Neuron (in vitro differentiated cells): ENCODE measurements around the gene SLC17A4.
"Not testable (repeated sequence)": the region's sequence is repeated elsewhere in the genome, so short reads cannot be mapped to it uniquely, and the experiment has no call there.

ENCODE experiments used
- H2AFZ ChIP-seq: one replicate; pipeline ENCODE4 v1.6.1; 2013; ENCODE audit warnings: low read depth, mild to moderate bottlenecking, inconsistent platforms, low read length, moderate library complexity
- H3K27me3 ChIP-seq: one replicate; pipeline ENCODE4 v1.6.1; 2013; ENCODE audit warnings: low read length; ENCODE audit not compliant: insufficient read depth
- H3K36me3 ChIP-seq: one replicate; pipeline ENCODE4 v1.6.1; 2013; ENCODE audit warnings: low read length; ENCODE audit not compliant: insufficient read depth
- H3K4me1 ChIP-seq: one replicate; pipeline ENCODE4 v1.6.1; 2013; ENCODE audit warnings: low read length; ENCODE audit not compliant: insufficient read depth
- H3K4me3 ChIP-seq: 2 replicates; pipeline ENCODE4 v1.5.1; 2013; ENCODE audit warnings: mild to moderate bottlenecking, low read length, moderate library complexity
- H3K9me3 ChIP-seq: one replicate; pipeline ENCODE4 v1.6.1; 2013; ENCODE audit warnings: low read length

Gene SLC17A4

DNA sequence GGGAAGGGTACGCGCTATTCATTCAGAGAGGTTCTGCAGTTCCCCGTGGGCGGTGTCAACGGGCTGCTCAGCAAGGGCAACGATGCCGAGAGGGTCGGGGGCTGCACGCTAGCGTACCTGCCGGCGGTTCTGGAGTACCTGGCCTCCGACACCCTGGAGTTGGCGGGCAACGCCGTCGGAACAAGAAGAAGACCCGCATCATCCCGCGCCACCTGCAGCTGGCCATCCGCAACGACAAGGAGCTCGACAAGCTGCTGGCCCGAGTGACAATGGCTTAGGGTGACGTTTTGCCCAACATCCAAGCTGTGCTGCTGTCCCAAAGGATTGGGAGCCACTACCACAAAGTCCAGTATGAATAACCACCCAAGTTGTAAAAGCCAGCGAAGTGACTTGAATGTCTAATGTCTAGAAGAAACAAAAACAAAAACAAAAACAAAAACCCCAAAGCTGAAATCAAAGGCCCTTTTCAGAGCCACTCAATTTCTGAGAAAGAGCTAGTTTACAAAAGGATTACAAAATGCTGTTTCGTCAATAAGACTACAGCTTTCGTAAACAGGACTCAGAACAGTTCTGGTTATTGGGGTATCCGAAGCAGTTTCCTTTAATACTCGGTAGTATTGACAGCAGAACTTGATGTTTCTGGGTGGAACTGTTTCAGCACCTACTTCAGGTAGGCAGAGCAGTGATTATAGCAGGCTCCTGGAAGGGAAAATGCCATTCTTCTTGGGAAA, 21.9 kb upstream of the SLC17A4 start:
- H3K9me3 ChIP-seq, result no peaks in the 10 kb centered on the region
- no peaks in the 10 kb centered on the region for H3K4me1 ChIP-seq
- H3K36me3 ChIP-seq, result no peaks in the 10 kb centered on the region
- H2AFZ ChIP-seq, result no peak overlapping the region
- no peak overlapping the region for H3K4me3 ChIP-seq
- no peaks in the 10 kb centered on the region for H3K27me3 ChIP-seq

DNA sequence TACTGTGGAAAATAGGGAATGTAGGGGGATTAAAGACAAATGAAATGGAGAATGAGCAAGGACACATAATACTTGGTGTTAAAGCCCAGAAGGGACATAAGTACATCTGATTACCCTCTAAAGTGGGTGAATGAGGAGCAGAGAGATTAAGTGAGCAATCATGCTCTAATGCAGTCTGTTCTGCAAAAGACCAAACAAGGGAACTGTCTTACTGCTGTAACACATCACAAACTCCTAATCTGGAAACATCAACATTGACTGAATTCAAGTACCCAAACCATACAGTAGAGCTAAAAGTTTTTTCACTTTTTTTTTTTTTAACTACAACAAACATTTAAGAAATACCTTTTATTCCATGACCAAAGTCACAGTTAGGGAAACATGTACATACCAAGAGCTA, 19.3 kb upstream of the SLC17A4 start:
- H3K27me3 ChIP-seq, result peaks cover 2% of the 10 kb centered on the region
- no peak overlapping the region for H2AFZ ChIP-seq
- H3K36me3 ChIP-seq, result no peaks in the 10 kb centered on the region
- H3K4me3 ChIP-seq, result no peak overlapping the region
- H3K9me3 ChIP-seq, result no peaks in the 10 kb centered on the region
- H3K4me1 ChIP-seq, result no peaks in the 10 kb centered on the region

DNA sequence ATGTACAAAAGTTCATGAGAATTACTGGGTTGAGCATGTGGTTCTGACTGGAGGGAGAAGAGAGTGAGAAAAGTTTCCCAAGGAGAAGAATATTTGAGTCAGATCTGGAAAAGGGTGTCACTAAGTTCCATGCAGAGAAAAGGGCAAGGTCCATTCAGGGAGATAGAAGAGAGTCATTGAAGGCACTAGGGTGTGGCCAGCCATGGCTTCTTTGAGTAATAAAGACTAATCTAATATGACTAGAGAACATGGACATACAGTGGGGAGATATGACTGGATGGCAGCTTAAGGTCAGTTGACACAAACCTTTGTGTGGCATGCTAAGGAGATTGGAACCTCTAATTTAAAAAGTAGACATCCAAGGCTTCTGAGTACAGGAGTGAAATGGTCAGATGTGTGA, 10.7 kb upstream of the SLC17A4 start:
- Histone ChIP-seq H3K9me3 (no peaks in the 10 kb centered on the region), H3K36me3 (no peaks in the 10 kb centered on the region), H3K4me1 (no peaks in the 10 kb centered on the region), H3K27me3 (peaks cover 2% of the 10 kb centered on the region), H3K4me3 (no peak overlapping the region), H2AFZ (no peak overlapping the region)

DNA sequence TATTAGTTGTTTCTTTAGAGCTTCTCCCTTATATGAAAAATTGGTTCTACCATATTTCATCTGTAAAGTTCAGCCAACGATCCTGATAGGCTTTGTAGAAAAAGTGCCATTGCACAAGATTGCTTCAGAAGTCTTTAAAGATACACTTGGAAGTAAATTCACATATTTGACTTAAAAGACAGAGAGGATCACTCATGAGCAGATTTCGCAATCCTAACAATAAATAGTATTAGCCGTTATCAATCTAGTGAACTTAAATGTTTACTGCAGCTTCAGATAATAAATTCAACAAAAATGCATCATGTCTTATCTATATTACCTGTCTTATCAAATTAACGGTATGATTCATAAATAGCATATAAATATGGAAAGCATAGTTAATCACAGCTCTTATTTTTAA, 8.7 kb upstream of the SLC17A4 start:
- Histone ChIP-seq H3K36me3 (no peaks in the 10 kb centered on the region), H3K27me3 (no peaks in the 10 kb centered on the region), H2AFZ (no peak overlapping the region), H3K9me3 (no peaks in the 10 kb centered on the region), H3K4me1 (no peaks in the 10 kb centered on the region), H3K4me3 (no peak overlapping the region)

DNA sequence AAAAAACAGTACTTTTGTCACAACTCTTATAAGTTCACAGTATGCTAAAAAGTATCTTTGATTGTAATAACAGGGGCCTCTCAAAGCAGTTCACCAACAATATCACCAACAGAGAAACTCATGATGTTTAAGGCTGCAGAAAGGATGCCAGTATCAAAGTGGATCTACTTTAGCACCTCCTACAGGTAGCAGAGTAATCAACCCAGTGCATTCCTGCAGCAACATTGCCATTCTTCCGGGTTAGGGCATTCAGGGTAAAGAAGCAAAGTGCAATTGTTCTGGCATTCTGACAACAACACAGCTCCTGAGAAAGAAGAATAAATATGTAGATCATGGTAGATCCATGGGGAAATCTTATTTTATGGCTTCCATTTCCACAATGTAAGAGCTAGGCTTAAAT, 7.6 kb upstream of the SLC17A4 start:
- H3K4me3 ChIP-seq, result no peak overlapping the region
- H3K4me1 ChIP-seq, result no peaks in the 10 kb centered on the region
- no peaks in the 10 kb centered on the region for H3K9me3 ChIP-seq
- H2AFZ ChIP-seq, result no peak overlapping the region
- no peaks in the 10 kb centered on the region for H3K27me3 ChIP-seq
- no peaks in the 10 kb centered on the region for H3K36me3 ChIP-seq

DNA sequence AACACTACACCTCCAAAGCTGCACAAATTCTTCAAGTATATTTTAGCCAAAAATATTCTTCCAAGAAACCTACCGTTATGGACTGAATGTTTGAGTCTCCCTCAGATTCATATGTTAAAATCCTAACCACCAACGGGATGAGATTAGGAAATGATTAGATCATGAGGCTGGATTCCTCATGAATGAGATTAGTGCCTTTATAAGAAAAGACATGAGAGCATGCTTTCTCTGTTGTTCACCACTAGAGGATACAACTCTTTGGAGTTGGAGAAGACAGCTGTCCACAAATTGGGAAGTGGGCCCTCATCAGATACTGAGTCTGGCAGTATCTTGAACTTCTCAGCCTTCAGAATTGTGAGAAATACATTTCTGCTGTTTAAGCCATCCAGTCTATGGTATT, 7.1 kb upstream of the SLC17A4 start:
- Histone ChIP-seq H3K4me3 (no peak overlapping the region), H2AFZ (no peak overlapping the region), H3K9me3 (no peaks in the 10 kb centered on the region), H3K36me3 (no peaks in the 10 kb centered on the region), H3K27me3 (no peaks in the 10 kb centered on the region), H3K4me1 (no peaks in the 10 kb centered on the region)

DNA sequence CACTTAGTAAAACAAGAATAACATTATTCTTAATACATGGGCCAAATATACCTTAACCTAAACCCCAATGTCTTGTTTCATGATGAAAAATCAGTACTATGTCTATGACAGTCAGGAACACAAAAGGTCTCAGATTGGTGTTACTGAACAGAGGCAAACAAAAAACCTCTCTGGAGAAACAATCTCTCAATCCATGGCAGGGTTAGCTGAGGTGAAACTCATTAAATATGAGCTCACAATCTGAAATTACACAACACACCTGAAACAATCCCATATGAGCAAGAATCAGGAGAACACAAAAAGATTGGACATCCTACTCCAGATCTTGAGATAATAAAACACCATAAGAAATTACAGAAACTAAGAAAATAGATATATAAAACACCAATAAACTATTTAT, 6.5 kb upstream of the SLC17A4 start:
- H3K9me3 ChIP-seq, result no peaks in the 10 kb centered on the region
- H3K36me3 ChIP-seq, result no peaks in the 10 kb centered on the region
- H2AFZ ChIP-seq, result no peak overlapping the region
- H3K4me1 ChIP-seq, result no peaks in the 10 kb centered on the region
- no peak overlapping the region for H3K4me3 ChIP-seq
- no peaks in the 10 kb centered on the region for H3K27me3 ChIP-seq

DNA sequence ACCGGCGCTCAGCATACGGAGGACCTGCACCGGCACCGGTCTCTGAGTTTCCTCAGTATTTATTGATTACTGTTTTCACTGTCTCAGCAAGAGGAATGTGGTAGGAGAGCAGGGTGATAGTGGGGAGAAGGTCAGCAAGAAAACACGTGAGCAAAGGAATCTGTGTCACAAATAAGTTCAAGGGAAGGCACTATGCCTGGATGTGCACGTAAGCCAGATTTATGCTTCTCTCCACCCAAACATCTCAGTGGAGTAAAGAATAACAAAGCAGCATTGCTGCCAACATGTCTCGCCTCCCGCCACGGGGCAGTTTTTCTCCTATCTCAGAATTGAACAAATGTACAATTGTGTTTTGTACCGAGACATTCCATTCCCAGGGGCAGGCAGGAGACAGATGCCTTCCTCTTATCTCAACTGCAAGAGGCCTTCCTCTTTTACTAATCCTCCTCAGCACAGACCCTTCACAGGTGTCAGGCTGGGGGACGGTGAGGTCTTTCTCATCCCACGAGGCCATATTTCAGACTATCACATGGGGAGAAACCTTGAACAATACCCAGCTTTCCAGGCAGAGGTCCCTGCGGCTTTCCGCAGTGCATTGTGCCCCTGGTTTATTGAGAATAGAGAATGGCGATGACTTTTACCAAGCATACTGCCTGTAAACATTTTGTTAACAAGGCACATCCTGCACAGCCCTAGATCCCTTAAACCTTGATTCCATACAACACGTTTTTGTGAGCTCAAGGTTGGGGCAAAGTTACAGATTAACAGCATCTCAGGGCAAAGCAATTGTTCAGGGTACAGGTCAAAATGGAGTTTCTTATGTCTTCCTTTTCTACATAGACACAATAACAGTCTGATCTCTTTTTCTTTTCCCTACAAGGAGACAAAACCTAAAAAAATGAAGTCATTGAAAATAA, 5.7 kb upstream of the SLC17A4 start:
- H3K9me3 ChIP-seq, H3K4me1 ChIP-seq, H3K4me3 ChIP-seq, H3K27me3 ChIP-seq, H2AFZ ChIP-seq, H3K36me3 ChIP-seq: not testable (repeated sequence)

DNA sequence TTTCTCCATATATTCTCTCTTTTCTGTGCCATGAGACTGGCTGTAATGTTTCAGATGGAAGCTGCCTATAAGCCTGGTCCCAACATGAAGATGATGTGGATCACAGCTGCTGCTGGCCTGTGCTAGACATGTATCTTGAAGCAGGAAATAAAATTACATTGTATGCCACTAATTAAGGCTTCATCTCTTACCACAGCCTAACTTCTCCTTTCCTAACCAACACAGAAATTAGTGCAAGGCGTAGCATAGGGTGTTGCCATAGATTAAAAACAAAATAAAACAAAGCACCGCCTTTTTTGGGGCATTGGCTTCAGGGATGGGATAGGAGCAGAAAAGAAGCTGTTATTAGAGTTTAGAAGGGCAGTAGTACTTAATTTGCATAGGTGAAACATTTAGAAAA, 4.7 kb upstream of the SLC17A4 start:
- H2AFZ ChIP-seq, result no peak overlapping the region
- no peaks in the 10 kb centered on the region for H3K27me3 ChIP-seq
- no peak overlapping the region for H3K4me3 ChIP-seq
- no peaks in the 10 kb centered on the region for H3K4me1 ChIP-seq
- H3K36me3 ChIP-seq, result no peaks in the 10 kb centered on the region
- H3K9me3 ChIP-seq, result no peaks in the 10 kb centered on the region

DNA sequence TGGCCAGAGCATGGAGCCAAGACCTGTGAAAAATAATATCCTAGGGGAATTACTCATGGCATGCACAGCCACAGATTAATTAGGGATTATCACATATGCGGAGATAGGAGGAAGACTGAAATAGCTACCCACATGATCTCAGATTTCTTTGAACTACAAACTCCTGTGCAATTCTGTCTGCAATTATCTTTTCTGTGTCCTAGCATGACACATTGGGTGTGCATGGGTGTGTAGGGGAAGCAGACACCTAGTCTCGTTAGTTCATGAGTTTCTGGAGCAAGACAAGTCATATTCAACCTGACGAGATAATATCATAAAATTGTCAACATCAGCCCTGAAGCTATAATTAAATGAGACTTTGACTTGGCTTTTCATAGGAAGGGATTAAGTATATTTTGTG, 3.6 kb upstream of the SLC17A4 start:
- H3K9me3 ChIP-seq, result no peaks in the 10 kb centered on the region
- H3K27me3 ChIP-seq, result no peaks in the 10 kb centered on the region
- no peak overlapping the region for H3K4me3 ChIP-seq
- no peak overlapping the region for H2AFZ ChIP-seq
- H3K4me1 ChIP-seq, result no peaks in the 10 kb centered on the region
- no peaks in the 10 kb centered on the region for H3K36me3 ChIP-seq

DNA sequence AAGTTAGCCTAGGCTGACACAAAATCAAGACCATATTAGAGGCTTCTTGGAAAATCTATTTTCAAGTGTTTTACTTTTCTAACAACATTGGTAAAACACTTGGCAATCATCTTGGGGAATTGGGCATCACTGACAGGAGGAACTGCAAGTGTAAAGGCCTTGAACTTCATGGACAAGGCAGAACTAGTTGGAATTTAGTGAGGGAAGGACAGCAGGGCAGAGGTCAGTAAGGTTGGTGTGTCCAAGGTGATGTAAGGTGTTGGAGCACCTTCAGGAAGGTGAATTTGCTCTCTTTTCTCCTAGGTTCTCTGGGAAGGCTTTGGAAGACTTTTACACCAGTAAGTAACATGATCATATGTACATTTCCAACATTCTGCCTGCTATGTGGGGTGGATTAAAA, 1.5 kb upstream of the SLC17A4 start:
- no peaks in the 10 kb centered on the region for H3K27me3 ChIP-seq
- no peak overlapping the region for H2AFZ ChIP-seq
- no peaks in the 10 kb centered on the region for H3K4me1 ChIP-seq
- no peak overlapping the region for H3K4me3 ChIP-seq
- H3K36me3 ChIP-seq, result no peaks in the 10 kb centered on the region
- H3K9me3 ChIP-seq, result no peaks in the 10 kb centered on the region

DNA sequence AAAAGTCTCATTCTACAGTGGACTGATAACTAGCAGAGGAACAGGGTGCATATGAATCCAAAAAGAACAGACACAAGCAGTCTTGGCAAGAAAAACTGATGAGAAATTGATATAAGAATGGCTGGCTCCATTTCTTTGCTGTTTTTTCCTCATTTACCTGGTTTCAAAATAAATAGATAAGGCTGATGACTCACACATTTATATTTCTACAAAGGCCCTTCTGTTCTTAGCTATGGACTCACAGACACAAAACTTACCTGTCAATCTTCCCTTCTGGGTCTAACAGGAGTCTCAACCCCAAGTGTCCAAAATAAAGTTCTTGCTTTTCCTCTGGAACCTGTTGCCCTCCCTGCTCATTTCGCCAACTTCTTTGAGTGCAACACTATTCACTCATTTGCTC, 941 bp downstream of the SLC17A4 start:
- no peaks in the 10 kb centered on the region for H3K9me3 ChIP-seq
- H3K27me3 ChIP-seq, result no peaks in the 10 kb centered on the region
- no peak overlapping the region for H2AFZ ChIP-seq
- H3K4me3 ChIP-seq, result no peak overlapping the region
- H3K4me1 ChIP-seq, result no peaks in the 10 kb centered on the region
- H3K36me3 ChIP-seq, result no peaks in the 10 kb centered on the region

DNA sequence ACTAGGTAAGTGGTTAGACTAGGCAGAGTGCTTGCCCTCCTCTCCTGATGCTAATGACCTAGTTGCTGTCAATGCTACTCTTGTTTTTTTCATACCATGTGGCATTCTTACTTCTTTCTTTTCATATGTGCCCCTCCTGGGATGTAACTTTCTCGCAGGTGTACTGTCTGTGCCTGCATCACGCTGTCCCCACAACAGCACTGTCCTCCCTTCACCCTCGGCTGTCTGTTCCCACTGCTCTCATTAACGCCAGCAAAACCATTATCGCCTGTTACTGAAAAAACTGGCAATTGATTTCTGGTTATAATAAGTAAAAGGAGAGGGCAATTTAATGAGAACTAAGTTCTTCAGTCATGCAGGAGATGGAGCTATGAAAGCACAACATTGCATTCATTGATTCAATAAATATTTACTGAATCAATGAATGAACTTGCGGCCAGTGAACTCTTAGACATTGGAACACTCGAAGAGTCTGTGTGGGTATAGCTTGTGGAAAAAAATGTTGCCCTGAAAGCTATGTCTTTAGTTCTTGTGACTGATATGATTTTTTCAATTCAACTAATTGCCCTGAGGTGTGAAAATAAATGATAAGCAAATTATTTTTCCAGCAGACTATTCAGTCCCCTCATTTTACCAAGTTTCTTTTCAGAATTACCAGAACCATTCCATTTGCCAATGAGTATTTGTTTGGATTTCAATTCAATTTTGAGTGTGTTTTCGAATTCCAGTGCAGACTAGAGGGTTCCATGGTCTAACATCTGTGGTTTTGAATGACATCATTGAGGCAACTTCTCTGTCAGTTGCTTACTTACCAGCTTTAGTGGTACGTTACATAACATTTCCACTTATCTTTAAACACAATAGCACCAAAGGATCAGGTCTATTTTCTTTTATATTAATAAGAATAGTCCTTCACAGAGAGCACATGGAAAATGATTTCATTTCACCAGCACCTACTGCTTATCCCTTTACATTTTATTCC, 2.1 kb downstream of the SLC17A4 start:
- Histone ChIP-seq H2AFZ (no peak overlapping the region), H3K27me3 (no peaks in the 10 kb centered on the region), H3K9me3 (no peaks in the 10 kb centered on the region), H3K36me3 (no peaks in the 10 kb centered on the region), H3K4me3 (no peak overlapping the region), H3K4me1 (no peaks in the 10 kb centered on the region)
